Astrocyte (in vitro differentiated cells and primary cell): ENCODE data around the gene KRTAP2-4. TPM values are rescaled to one million over a fixed set of nuclear protein-coding genes. Genes with fewer than 3 reads are reported as not detected.

Experiments used
- DNase-seq: peaks from one replicate; pipeline ENCODE4 v3.0.0-alpha.2; 2010; ENCODE audit warnings: low read depth
- FAIRE-seq: peaks from 2 replicates; lab custom pipeline; 2011; peaks lifted over from hg19 to GRCh38; lab: Jason Lieb, UNC
- H2AFZ ChIP-seq: 2 replicates; pipeline ENCODE4 v1.6.0; 2012; ENCODE audit warnings: low read depth, low read length, inconsistent platforms
- H3K27ac ChIP-seq: 2 replicates; pipeline ENCODE4 v1.5.1; 2011; ENCODE audit warnings: low read depth, low read length, inconsistent platforms
- H3K27me3 ChIP-seq: 2 replicates; pipeline ENCODE4 v1.6.0; 2011; ENCODE audit warnings: low read length, inconsistent platforms; ENCODE audit not compliant: insufficient read depth
- H3K36me3 ChIP-seq: 2 replicates; pipeline ENCODE4 v1.5.1; 2011; ENCODE audit warnings: low read length, inconsistent platforms; ENCODE audit not compliant: insufficient read depth
- H3K4me1 ChIP-seq: 2 replicates; pipeline ENCODE4 v1.5.1; 2011; ENCODE audit warnings: low read length, inconsistent platforms; ENCODE audit not compliant: insufficient read depth
- H3K4me2 ChIP-seq: 2 replicates; pipeline ENCODE4 v1.6.0; 2012; ENCODE audit warnings: low read length, inconsistent platforms
- H3K4me3 ChIP-seq: 2 replicates; pipeline ENCODE4 v1.5.1; 2011; ENCODE audit warnings: low read depth, mild to moderate bottlenecking, low read length, inconsistent platforms; ENCODE audit not compliant: insufficient read depth
- H3K79me2 ChIP-seq: 2 replicates; pipeline ENCODE4 v1.6.0; 2012; ENCODE audit warnings: mild to moderate bottlenecking, low read length, inconsistent platforms; ENCODE audit not compliant: insufficient read depth
- H3K9ac ChIP-seq: 2 replicates; pipeline ENCODE4 v1.6.0; 2012; ENCODE audit warnings: mild to moderate bottlenecking, low read length, inconsistent platforms
- H3K9me3 ChIP-seq: 2 replicates; pipeline ENCODE4 v1.5.1; 2012; ENCODE audit warnings: low read depth, mild to moderate bottlenecking, low read length, inconsistent platforms; ENCODE audit not compliant: insufficient read depth
- H4K20me1 ChIP-seq: 2 replicates; pipeline ENCODE4 v1.6.0; 2012; ENCODE audit warnings: low read length, inconsistent platforms; ENCODE audit not compliant: insufficient read depth
- H3K27ac Mint-ChIP-seq: one replicate; pipeline ENCODE4 v1.8.0; 2021; ENCODE audit warnings: mild to moderate bottlenecking, mixed read lengths; ENCODE audit not compliant: unreplicated experiment
- H3K27me3 Mint-ChIP-seq: one replicate; pipeline ENCODE4 v1.8.0; 2021; ENCODE audit warnings: low read depth, mixed read lengths; ENCODE audit not compliant: unreplicated experiment
- H3K36me3 Mint-ChIP-seq: one replicate; pipeline ENCODE4 v1.8.0; 2021; ENCODE audit warnings: low read depth, mixed read lengths; ENCODE audit not compliant: unreplicated experiment
- H3K4me1 Mint-ChIP-seq: one replicate; pipeline ENCODE4 v1.8.0; 2021; ENCODE audit warnings: low read depth, mixed read lengths; ENCODE audit not compliant: unreplicated experiment
- H3K4me3 Mint-ChIP-seq: one replicate; pipeline ENCODE4 v1.8.0; 2021; ENCODE audit warnings: mild to moderate bottlenecking, moderate library complexity, mixed read lengths; ENCODE audit not compliant: unreplicated experiment
- H3K9me3 Mint-ChIP-seq: one replicate; pipeline ENCODE4 v1.8.0; 2021; ENCODE audit warnings: mild to moderate bottlenecking, mixed read lengths; ENCODE audit not compliant: unreplicated experiment
- CTCF ChIP-seq: IDR thresholded peaks from 2 replicates; pipeline ENCODE4 v1.5.1; 2011; ENCODE audit warnings: low read depth, mild to moderate bottlenecking, inconsistent platforms, low read length, moderate library complexity; ENCODE audit not compliant: insufficient read depth
- EZH2 ChIP-seq: IDR thresholded peaks from 2 replicates; pipeline ENCODE4 v1.6.1; 2012; ENCODE audit warnings: mild to moderate bottlenecking, low read length, inconsistent platforms; ENCODE audit not compliant: insufficient read depth
- total RNA-seq: library from RNA; stranded (reverse); gene quantifications from 2 replicates; pipeline ENCODE4 v1.2.1, GENCODE V29; 2021

Gene KRTAP2-4
- total RNA-seq, 1 donor from 2014 or later = not detected

- TF ChIP-seq EZH2 (no peak), CTCF (no peak)
- Mint-ChIP-seq H3K4me3 (no peak overlapping the region), H3K27me3 (no peaks in the 10 kb centered on the region), H3K27ac (no peak overlapping the region), H3K36me3 (no peaks in the 10 kb centered on the region), H3K9me3 (no peaks in the 10 kb centered on the region), H3K4me1 (no peaks in the 10 kb centered on the region)
- Histone ChIP-seq H3K36me3 (no peaks in the 10 kb centered on the region), H3K9ac (no peak overlapping the region), H3K27me3 (no peaks in the 10 kb centered on the region), H3K4me3 (no peak overlapping the region), H3K9me3 (no peaks in the 10 kb centered on the region), H3K27ac (no peak overlapping the region), H4K20me1 (no peaks in the 10 kb centered on the region), H3K79me2 (no peaks in the 10 kb centered on the region), H3K4me2 (no peak overlapping the region), H3K4me1 (no peaks in the 10 kb centered on the region), H2AFZ (no peak overlapping the region)
- DNase-seq = no peak
- no peak for FAIRE-seq
These were observed 50.2 kb downstream of the KRTAP2-4 start for GRCh38 chr17:41015454-41015853.

Other genes with a start within 250 kb of the KRTAP2-4 start
- 49.7 and 50.6 TPM in 2 replicates for gene KRT10, start 243.3 kb downstream of the KRTAP2-4 start, total RNA-seq
- not detected in 2 replicates for gene KRT12, start 198.7 kb downstream of the KRTAP2-4 start, total RNA-seq
- gene KRT20, start 180.6 kb downstream of the KRTAP2-4 start, total RNA-seq = not detected in 2 replicates
- not detected in 2 replicates for gene KRT23, start 128.2 kb downstream of the KRTAP2-4 start, total RNA-seq
- not detected in 2 replicates for gene KRT39, start 98.9 kb downstream of the KRTAP2-4 start, total RNA-seq
- gene KRT40, start 81.6 kb downstream of the KRTAP2-4 start, total RNA-seq = not detected in 2 replicates
- gene KRTAP3-3, start 71.7 kb downstream of the KRTAP2-4 start, total RNA-seq = not detected in 2 replicates
- not detected in 2 replicates for gene KRTAP3-2, start 66.0 kb downstream of the KRTAP2-4 start, total RNA-seq
- not detected in 2 replicates for gene KRTAP3-1, start 56.8 kb downstream of the KRTAP2-4 start, total RNA-seq
- not detected in 2 replicates for gene KRTAP1-5, start 38.7 kb downstream of the KRTAP2-4 start, total RNA-seq
- not detected in 2 replicates for gene KRTAP1-4, start 35.7 kb downstream of the KRTAP2-4 start, total RNA-seq
- not detected in 2 replicates for gene KRTAP1-3, start 31.0 kb downstream of the KRTAP2-4 start, total RNA-seq
- gene KRTAP1-1, start 24.4 kb downstream of the KRTAP2-4 start, total RNA-seq = not detected in 2 replicates
- gene KRTAP2-1, start 18.6 kb downstream of the KRTAP2-4 start, total RNA-seq = not detected in 2 replicates
- gene KRTAP2-2, start 10.6 kb downstream of the KRTAP2-4 start, total RNA-seq = not detected in 2 replicates
- gene KRTAP2-3, start 5.8 kb downstream of the KRTAP2-4 start, total RNA-seq = 3.8 and 7.1 TPM in 2 replicates
- gene KRTAP4-7, start 18.3 kb upstream of the KRTAP2-4 start, total RNA-seq = not detected in 2 replicates
- gene KRTAP4-8, start 32.3 kb upstream of the KRTAP2-4 start, total RNA-seq = not detected in 2 replicates
- gene KRTAP4-16, start 36.3 kb upstream of the KRTAP2-4 start, total RNA-seq = not detected in 2 replicates
- gene KRTAP4-9, start 39.5 kb upstream of the KRTAP2-4 start, total RNA-seq = not detected in 2 replicates
- not detected in 2 replicates for gene KRTAP4-11, start 52.5 kb upstream of the KRTAP2-4 start, total RNA-seq
- not detected in 2 replicates for gene KRTAP4-12, start 58.3 kb upstream of the KRTAP2-4 start, total RNA-seq
- not detected in 2 replicates for gene KRTAP4-6, start 74.7 kb upstream of the KRTAP2-4 start, total RNA-seq
- not detected in 2 replicates for gene KRTAP4-5, start 83.9 kb upstream of the KRTAP2-4 start, total RNA-seq
- gene KRTAP4-4, start 94.9 kb upstream of the KRTAP2-4 start, total RNA-seq = not detected in 2 replicates
- gene KRTAP4-3, start 102.3 kb upstream of the KRTAP2-4 start, total RNA-seq = not detected in 2 replicates
- not detected in 2 replicates for gene KRTAP4-2, start 112.3 kb upstream of the KRTAP2-4 start, total RNA-seq
- not detected in 2 replicates for gene KRTAP4-1, start 119.0 kb upstream of the KRTAP2-4 start, total RNA-seq
- not detected in 2 replicates for gene KRTAP9-1, start 124.0 kb upstream of the KRTAP2-4 start, total RNA-seq
- gene KRTAP9-2, start 160.8 kb upstream of the KRTAP2-4 start, total RNA-seq = not detected in 2 replicates
- not detected in 2 replicates for gene KRTAP9-3, start 166.6 kb upstream of the KRTAP2-4 start, total RNA-seq
- not detected in 2 replicates for gene KRTAP9-8, start 172.1 kb upstream of the KRTAP2-4 start, total RNA-seq
- gene KRTAP9-4, start 183.8 kb upstream of the KRTAP2-4 start, total RNA-seq = not detected in 2 replicates
- not detected in 2 replicates for gene KRTAP9-9, start 189.5 kb upstream of the KRTAP2-4 start, total RNA-seq
- not detected in 2 replicates for gene KRTAP9-6, start 199.5 kb upstream of the KRTAP2-4 start, total RNA-seq
- gene KRTAP9-7, start 209.8 kb upstream of the KRTAP2-4 start, total RNA-seq = not detected in 2 replicates
- gene KRTAP29-1, start 237.0 kb upstream of the KRTAP2-4 start, total RNA-seq = not detected in 2 replicates
- not detected in 2 replicates for gene KRTAP16-1, start 243.4 kb upstream of the KRTAP2-4 start, total RNA-seq
- gene KRTAP17-1, start 249.8 kb upstream of the KRTAP2-4 start, total RNA-seq = not detected in 2 replicates